Measurements from ENCODE around the gene TBX19.

The TBX19 gene

GRCh38 chr1:168360151-168361021 is 79.7 kb downstream of the TBX19 start:
- no peak for DNase-seq (ENCODE audit: low spot score)

GRCh38 chr1:168361252-168361651 is 80.6 kb downstream of the TBX19 start:
- no peak for DNase-seq (ENCODE audit: low spot score)

GRCh38 chr1:168362991-168363390 is 82.3 kb downstream of the TBX19 start:
- no peak for DNase-seq (ENCODE audit: low spot score)

Measured in germinal center (tissue), 1 donor.